Measurements from ENCODE around the gene PDE7B. TPM values are rescaled to one million over a fixed set of nuclear protein-coding genes. Genes with fewer than 3 reads are reported as not detected.

Gene PDE7B
- total RNA-seq, 4 donors from 2014 or later: 1.4 to 11.6 (median 3.5) TPM

DNA sequence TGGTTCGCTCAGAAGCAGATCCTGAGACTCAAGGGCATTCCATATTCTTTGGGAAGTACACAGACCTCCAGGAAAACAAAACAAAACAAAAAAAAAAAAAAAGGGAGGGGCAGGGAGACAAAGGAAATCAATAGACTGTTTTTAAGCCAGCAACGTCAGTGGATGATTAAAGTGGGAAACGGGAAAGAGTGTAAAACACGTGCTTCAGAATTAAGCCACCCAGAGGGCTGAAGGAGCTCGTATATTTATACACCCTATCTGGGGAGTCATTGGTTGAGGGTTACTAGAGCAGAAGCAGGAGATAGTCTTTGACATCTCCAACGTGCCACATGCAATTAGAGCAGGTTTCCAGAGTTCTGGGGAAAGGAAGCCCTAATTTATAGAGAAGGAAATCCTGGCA is 26.2 kb downstream of the PDE7B start:
- no peaks in the 10 kb centered on the region for H3K36me3 ChIP-seq
- no peak overlapping the region for H3K27ac ChIP-seq
- H3K4me3 ChIP-seq: no peak overlapping the region
- H3K9me3 ChIP-seq: no peaks in the 10 kb centered on the region
- H3K4me1 ChIP-seq: peaks cover 0 to 4% (median 1%) of the 10 kb centered on the region in 4 donors
- TF ChIP-seq CTCF (IDR thresholded peaks at IDR 0.05): no peak
- TF ChIP-seq POLR2A (IDR thresholded peaks at IDR 0.05): no peak
- no peak for DNase-seq
- H3K27me3 ChIP-seq: no peaks in the 10 kb centered on the region

DNA sequence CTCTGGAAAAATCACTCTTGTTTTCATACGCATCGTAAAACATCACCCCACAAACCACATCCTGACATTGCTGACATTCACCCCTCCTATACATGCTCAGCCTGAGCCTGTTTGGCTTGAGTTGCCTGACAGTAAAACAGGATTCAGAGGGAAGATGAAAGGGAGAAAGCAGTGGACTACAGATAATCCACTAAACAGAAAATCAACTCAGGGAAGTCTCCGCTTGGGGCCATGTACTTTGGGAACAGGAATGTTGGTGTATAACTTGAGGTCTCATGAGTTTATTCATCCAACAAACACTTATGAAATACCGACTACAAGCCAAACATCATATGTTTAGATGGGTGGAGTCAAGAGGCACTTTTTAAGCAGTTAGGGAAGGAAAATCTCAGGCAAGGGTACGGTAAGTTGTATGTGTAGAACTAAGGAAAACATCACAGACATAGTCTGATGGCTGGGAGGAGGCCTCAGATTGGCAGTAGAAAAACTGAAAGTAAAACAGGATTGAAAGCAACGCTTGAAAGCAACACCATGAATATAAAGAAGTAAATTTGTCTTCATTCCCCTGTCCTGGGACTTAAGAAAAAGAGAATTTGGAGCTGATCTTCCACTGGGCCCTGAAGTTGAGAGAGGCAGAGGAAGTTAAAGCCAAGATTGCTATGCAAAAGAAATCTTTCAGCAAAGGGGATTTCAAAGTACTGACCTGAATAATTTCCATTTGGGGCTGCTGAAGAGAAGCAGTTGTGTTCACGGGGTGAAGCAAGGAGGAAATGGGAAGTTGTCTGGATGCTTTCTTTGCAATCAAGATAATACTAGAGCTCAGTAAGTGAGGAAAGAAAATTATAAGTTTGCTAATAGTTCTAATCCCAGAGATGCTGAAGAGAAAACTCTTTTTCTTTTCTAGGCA is 28.8 kb downstream of the PDE7B start:
- peak in 2 of 3 donors; percentile 75 to 76 for DNase-seq
- H3K4me1 ChIP-seq: peaks cover 0 to 4% (median 1%) of the 10 kb centered on the region in 4 donors
- H3K27ac ChIP-seq: peak overlapping the region; percentile 49 to 82 (median 72)
- no peaks in the 10 kb centered on the region for H3K36me3 ChIP-seq
- no peak for TF ChIP-seq POLR2A (IDR thresholded peaks at IDR 0.05)
- TF ChIP-seq CTCF (IDR thresholded peaks at IDR 0.05): no peak
- H3K4me3 ChIP-seq: peak overlapping the region; percentile 2 to 28 (median 15)
- H3K9me3 ChIP-seq: no peaks in the 10 kb centered on the region
- H3K27me3 ChIP-seq: no peaks in the 10 kb centered on the region

GRCh38 chr6:135883045-135883444 is 31.5 kb downstream of the PDE7B start:
- peaks cover 0 to 4% (median 1%) of the 10 kb centered on the region in 4 donors for H3K4me1 ChIP-seq
- no peak for TF ChIP-seq POLR2A (IDR thresholded peaks at IDR 0.05)
- no peak for DNase-seq
- H3K9me3 ChIP-seq: no peaks in the 10 kb centered on the region
- no peak overlapping the region for H3K4me3 ChIP-seq
- no peaks in the 10 kb centered on the region for H3K36me3 ChIP-seq
- no peak overlapping the region for H3K27ac ChIP-seq
- H3K27me3 ChIP-seq: no peaks in the 10 kb centered on the region

DNA sequence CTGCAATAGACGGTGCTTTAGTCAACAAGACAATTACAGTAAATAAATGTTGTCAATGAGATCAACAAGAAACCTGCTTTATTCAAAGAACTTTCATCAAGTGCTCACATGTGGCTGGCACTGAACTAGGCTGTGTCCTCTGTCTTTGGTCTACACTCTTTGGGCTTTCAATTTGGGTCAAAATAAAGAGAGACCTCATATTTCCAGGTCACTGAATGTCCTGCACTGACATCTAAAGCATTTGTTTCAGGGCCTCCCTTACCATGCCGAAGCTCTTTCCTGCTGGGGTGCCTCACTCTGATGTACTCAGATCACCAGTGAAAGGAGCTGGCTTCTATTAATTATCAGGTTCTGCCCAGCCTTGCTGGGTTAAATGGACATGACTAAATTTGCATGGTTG is 32.0 kb downstream of the PDE7B start:
- peaks cover 0 to 4% (median 1%) of the 10 kb centered on the region in 4 donors for H3K4me1 ChIP-seq

GRCh38 chr6:135884136-135884535 is 32.6 kb downstream of the PDE7B start:
- H3K27me3 ChIP-seq: no peaks in the 10 kb centered on the region
- H3K4me1 ChIP-seq: peaks cover 0 to 4% (median 1%) of the 10 kb centered on the region in 4 donors
- H3K9me3 ChIP-seq: no peaks in the 10 kb centered on the region
- no peak for DNase-seq
- H3K27ac ChIP-seq: no peak overlapping the region
- TF ChIP-seq POLR2A (IDR thresholded peaks at IDR 0.05): no peak
- TF ChIP-seq CTCF (IDR thresholded peaks at IDR 0.05): no peak
- H3K36me3 ChIP-seq: no peaks in the 10 kb centered on the region
- no peak overlapping the region for H3K4me3 ChIP-seq

More for the DNA sequence above, 32.0 kb downstream of the PDE7B start:
- H3K9me3 ChIP-seq: no peaks in the 10 kb centered on the region
- no peak overlapping the region for H3K4me3 ChIP-seq
- no peak overlapping the region for H3K27ac ChIP-seq
- no peaks in the 10 kb centered on the region for H3K27me3 ChIP-seq
- DNase-seq: no peak
- no peaks in the 10 kb centered on the region for H3K36me3 ChIP-seq
- TF ChIP-seq CTCF (IDR thresholded peaks at IDR 0.05) (no peak), POLR2A (IDR thresholded peaks at IDR 0.05) (no peak)

- TF ChIP-seq POLR2A (IDR thresholded peaks at IDR 0.05): no peak
- no peak for TF ChIP-seq CTCF (IDR thresholded peaks at IDR 0.05)
- Histone ChIP-seq H3K4me3 (no peak overlapping the region), H3K36me3 (no peaks in the 10 kb centered on the region), H3K27ac (no peak overlapping the region), H3K9me3 (no peaks in the 10 kb centered on the region), H3K27me3 (no peaks in the 10 kb centered on the region), H3K4me1 (no peaks in the 10 kb centered on the region)
- no peak for DNase-seq
These were observed 35.6 kb downstream of the PDE7B start for GRCh38 chr6:135887069-135887468.

Data from Peyer's patch (tissue), 4 donors.